GM13977 (cell line): Measurements from ENCODE around the gene MRPL11.
"Not testable (repeated sequence)": the region's sequence is repeated elsewhere in the genome, so short reads cannot be mapped to it uniquely, and the experiment has no call there.

Experiments used
- DNase-seq: peaks from one replicate; pipeline ENCODE4 v3.0.0; 2012; ENCODE audit warnings: low spot score
- in situ Hi-C: fragments of 300-500 bp; cut with MboI; formaldehyde crosslinking; loops from one replicate; pipeline ENCODE4 v1.12.0; 2022; ENCODE audit warnings: low sequenced_read_pairs, low pct_unique_long_range_greater_than_20kb, mixed read lengths, inconsistent platforms; ENCODE audit not compliant: unreplicated experiment
- TF ChIP-seq, protein P1 (sequence below): IDR thresholded peaks from 2 replicates; pipeline ENCODE4 v1.5.1; 2012; ENCODE audit warnings: mild to moderate bottlenecking, control low read depth; ENCODE audit not compliant: insufficient read depth; ENCODE audit errors: extremely low read depth, missing control alignments

MRPL11 gene

GRCh38 chr11:66432597-66432996, 6.1 kb downstream of the MRPL11 start:
- TF ChIP-seq, protein P1, sequence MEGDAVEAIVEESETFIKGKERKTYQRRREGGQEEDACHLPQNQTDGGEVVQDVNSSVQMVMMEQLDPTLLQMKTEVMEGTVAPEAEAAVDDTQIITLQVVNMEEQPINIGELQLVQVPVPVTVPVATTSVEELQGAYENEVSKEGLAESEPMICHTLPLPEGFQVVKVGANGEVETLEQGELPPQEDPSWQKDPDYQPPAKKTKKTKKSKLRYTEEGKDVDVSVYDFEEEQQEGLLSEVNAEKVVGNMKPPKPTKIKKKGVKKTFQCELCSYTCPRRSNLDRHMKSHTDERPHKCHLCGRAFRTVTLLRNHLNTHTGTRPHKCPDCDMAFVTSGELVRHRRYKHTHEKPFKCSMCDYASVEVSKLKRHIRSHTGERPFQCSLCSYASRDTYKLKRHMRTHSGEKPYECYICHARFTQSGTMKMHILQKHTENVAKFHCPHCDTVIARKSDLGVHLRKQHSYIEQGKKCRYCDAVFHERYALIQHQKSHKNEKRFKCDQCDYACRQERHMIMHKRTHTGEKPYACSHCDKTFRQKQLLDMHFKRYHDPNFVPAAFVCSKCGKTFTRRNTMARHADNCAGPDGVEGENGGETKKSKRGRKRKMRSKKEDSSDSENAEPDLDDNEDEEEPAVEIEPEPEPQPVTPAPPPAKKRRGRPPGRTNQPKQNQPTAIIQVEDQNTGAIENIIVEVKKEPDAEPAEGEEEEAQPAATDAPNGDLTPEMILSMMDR = no peak
- no peak for DNase-seq
- in situ Hi-C loops = no loop called here

GRCh38 chr11:66431871-66432329, 6.7 kb downstream of the MRPL11 start:
- in situ Hi-C loops, DNase-seq: not testable (repeated sequence)

GRCh38 chr11:66431287-66431686, 7.4 kb downstream of the MRPL11 start:
- DNase-seq, in situ Hi-C loops: not testable (repeated sequence)

DNA sequence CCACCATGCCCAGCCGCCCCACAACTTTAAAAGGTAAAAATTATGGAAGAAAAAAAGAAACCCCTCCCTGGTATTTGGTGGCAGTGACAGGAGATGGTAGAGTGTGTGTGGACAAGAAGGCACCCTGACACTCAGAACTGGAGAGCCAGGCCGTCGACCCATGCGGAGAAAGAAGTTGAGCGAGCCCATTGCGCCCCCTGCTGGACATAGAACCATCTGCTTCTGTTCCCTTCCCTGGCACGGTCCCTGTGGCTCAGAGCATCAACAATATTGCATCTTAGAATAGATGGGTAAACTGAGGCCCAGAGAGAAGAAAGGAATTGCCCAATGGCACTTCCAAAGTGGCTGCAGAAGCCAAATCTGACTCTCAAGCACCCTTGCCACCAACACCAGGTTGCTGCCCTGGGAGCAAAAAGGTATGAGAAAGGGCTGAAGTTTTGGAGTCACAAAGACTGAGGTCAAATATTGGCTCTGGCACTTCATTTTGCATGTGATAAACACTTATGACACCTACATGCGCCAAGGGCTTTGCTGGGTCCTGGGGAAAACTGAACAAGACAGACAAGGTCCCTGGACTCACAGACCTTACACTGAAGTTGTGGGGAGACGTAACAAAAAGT, 8.6 kb downstream of the MRPL11 start:
- peak; percentile 83 for DNase-seq
- TF ChIP-seq, protein P1 = peak; percentile 82
- in situ Hi-C loops = no loop called here

GRCh38 chr11:66428933-66429332, 9.7 kb downstream of the MRPL11 start:
- in situ Hi-C loops = no loop called here
- no peak for DNase-seq
- TF ChIP-seq, protein P1 = no peak

DNA sequence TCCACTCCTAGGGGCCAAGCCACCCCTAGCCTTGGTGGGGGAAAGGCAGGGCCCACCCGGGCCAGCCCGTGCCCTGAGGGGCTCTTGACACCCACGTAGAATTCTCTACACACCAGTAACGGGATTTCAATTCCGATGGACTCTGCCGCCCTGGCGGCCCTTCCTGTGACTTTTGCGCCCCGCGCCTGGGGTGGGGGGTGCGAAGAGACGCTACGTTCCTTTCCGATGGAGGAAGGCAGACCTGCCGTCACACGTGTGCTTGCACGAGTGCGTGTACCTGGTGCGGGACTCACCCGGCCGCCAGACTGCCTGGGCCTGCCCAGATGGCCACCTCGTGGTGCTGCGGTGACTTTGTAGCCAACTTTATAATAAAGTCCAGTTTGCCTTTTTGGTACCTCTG, 12.3 kb downstream of the MRPL11 start:
- in situ Hi-C loops = no loop called here
- DNase-seq = no peak
- TF ChIP-seq, protein P1 = no peak

- DNase-seq = peak; percentile 95
- TF ChIP-seq, protein P1 = no peak
- in situ Hi-C loops = loop anchor here (25.0 kb wide), 1 partner anchor 266 kb away; the partner anchor contains the start of gene RBM4B
These were observed 17.0 kb downstream of the MRPL11 start for GRCh38 chr11:66421492-66422205.
